ENCODE measurements around the gene CTXN1. TPM values are rescaled to one million over a fixed set of nuclear protein-coding genes. Genes with fewer than 3 reads are reported as not detected.

The CTXN1 gene
- total RNA-seq, 1 donor from 2014 or later: not detected

- Mint-ChIP-seq H3K36me3 (ENCODE audit: low read depth) (peaks cover 19% of the 10 kb centered on the region), H3K4me3 (peak overlapping the region; percentile 50), H3K9me3 (no peaks in the 10 kb centered on the region), H3K4me1 (peaks cover 36% of the 10 kb centered on the region), H3K27ac (no peak overlapping the region), H3K27me3 (peaks cover 18% of the 10 kb centered on the region)
- CTCF ChIA-PET: interaction anchor here (1.3 kb wide), 1 partner anchor 13 kb away, joined by 4 read pairs; the partner anchor contains the start of gene MAP2K7
- TF ChIP-seq CTCF (IDR thresholded peaks at IDR 0.05): no peak
- ATAC-seq (ENCODE audit: low read depth) (no peak), DNase-seq (peak; percentile 49)
- POLR2A ChIA-PET: interaction anchor here (0.6 to 1.4 kb wide), 3 partner anchors 8 to 228 kb away, joined by 3 to 4 read pairs (median 4); partner anchors contain the start of gene MAP2K7
- intact Hi-C loops (cut with micrococcal nuclease): no loop called here
Observed at GRCh38 chr19:7916103-7916954, 9.6 kb downstream of the CTXN1 start.

DNA sequence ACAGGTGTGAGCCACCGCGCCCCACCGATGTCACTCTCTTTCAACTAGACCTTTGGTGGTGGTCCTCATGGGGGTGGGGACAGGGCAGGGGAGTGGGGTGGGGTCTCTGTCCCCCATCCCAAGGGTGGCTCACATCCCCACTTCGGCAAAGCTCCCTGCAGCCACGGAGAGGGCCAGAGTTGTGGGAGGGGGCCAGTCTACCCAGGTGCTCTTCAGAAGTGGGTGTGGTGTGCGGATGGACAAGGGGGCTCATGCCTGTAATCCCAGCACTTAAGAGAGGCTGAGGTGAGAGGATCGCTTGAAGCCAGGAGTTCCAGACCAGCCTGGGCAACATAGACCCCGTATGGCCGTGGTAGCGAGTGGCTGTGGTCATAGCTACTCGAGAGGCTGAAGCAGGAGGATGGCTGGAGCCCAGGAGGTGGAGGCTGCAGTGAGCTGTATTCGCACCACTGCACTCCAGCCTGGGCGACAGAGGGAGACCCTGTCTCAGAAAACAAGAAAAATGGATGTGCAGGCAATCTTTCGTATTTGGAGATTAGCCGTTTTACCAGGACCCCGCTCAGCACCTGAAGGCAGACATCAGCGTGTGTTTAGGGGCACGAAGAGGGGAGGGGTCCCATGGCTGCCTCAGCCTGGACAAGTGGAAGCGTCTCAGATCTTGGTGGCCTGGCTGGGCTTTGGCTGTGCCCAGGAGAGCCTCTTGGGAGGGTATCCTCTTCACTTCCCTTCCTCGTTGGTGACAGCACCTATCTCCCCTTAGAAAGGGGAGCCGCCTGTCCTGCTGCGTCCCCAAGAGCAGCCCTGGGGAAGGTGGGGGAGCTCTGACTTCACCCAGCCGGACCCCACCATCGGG lies 10.5 kb downstream of the CTXN1 start:
- CTCF ChIA-PET: interaction anchor here (1.3 kb wide), 1 partner anchor 12 kb away, joined by 4 read pairs; the partner anchor contains the start of gene MAP2K7
- peaks cover 18% of the 10 kb centered on the region for H3K27me3 Mint-ChIP-seq

DNA sequence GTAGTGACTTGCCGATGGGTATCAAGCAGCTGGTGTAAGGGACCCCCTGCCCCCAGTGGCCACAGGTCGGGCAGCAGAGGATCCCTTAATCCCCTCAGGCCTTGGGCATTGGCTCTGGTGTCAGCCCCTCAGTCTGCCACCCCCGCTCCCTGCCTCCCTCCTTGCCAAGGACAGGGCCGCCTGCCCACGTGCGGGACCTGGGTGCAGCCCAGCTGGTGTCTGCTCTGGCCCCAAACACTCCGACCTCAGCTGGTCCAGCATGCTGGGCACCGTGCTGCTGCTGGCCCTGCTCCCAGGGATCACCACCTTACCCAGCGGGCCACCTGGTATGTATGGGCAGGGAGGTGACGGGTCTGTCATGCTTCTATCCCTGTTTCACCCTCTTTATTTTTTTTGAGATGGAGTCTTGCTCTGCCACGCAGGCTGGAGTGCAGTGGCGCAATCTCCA lies 11.3 kb downstream of the CTXN1 start, which contains the start of gene TGFBR3L:
Gene TGFBR3L (plus strand): TSS at position 233 of the 448 bp plus-strand sequence.
- CTCF ChIA-PET: interaction anchor here (1.0 kb wide), 1 partner anchor 346 kb away, joined by 3 read pairs; no protein-coding TSS in a partner anchor
- ATAC-seq (ENCODE audit: low read depth) (no peak), DNase-seq (no peak)
- Mint-ChIP-seq H3K4me1 (peaks cover 25% of the 10 kb centered on the region), H3K36me3 (ENCODE audit: low read depth) (peaks cover 31% of the 10 kb centered on the region), H3K27ac (no peak within 1 kb of the TSS), H3K9me3 (no peaks in the 10 kb centered on the region), H3K4me3 (peak within 1 kb of the TSS; percentile 28), H3K27me3 (peaks cover 18% of the 10 kb centered on the region)
- POLR2A ChIA-PET: interaction anchor here (0.6 to 1.0 kb wide), 2 partner anchors 11 to 29 kb away, joined by 3 read pairs; partner anchors contain the start of gene MAP2K7
- intact Hi-C loops (cut with micrococcal nuclease): no loop called here
- no peak for TF ChIP-seq CTCF (IDR thresholded peaks at IDR 0.05)

More for the DNA sequence above, 10.5 kb downstream of the CTXN1 start:
- peaks cover 30% of the 10 kb centered on the region for H3K4me1 Mint-ChIP-seq
- intact Hi-C loops (cut with micrococcal nuclease): no loop called here
- peak overlapping the region; percentile 28 for H3K4me3 Mint-ChIP-seq
- no peak overlapping the region for H3K27ac Mint-ChIP-seq
- POLR2A ChIA-PET: interaction anchor here (0.6 kb wide), 2 partner anchors 28 to 227 kb away, joined by 3 to 4 read pairs; no protein-coding TSS in a partner anchor
- no peaks in the 10 kb centered on the region for H3K9me3 Mint-ChIP-seq
- peaks cover 25% of the 10 kb centered on the region for H3K36me3 Mint-ChIP-seq (ENCODE audit: low read depth)
- ATAC-seq (ENCODE audit: low read depth) (no peak), DNase-seq (no peak)
- no peak for TF ChIP-seq CTCF (IDR thresholded peaks at IDR 0.05)

- Mint-ChIP-seq H3K36me3 (ENCODE audit: low read depth) (peaks cover 31% of the 10 kb centered on the region), H3K27me3 (peaks cover 18% of the 10 kb centered on the region), H3K4me3 (no peak overlapping the region), H3K9me3 (no peaks in the 10 kb centered on the region), H3K27ac (no peak overlapping the region), H3K4me1 (peaks cover 22% of the 10 kb centered on the region)
- POLR2A ChIA-PET: interaction anchor here (1.0 kb wide), 1 partner anchor 10 kb away, joined by 3 read pairs; the partner anchor contains the start of gene MAP2K7
- ATAC-seq (ENCODE audit: low read depth) (no peak), DNase-seq (no peak)
- no peak for TF ChIP-seq CTCF (IDR thresholded peaks at IDR 0.05)
- intact Hi-C loops (cut with micrococcal nuclease): no loop called here
- CTCF ChIA-PET: interaction anchor here (1.0 kb wide), 1 partner anchor 346 kb away, joined by 3 read pairs; no protein-coding TSS in a partner anchor
Observed at GRCh38 chr19:7914099-7914498, 11.8 kb downstream of the CTXN1 start.
